HG03103 (cell line): ENCODE measurements around the gene DENND6B.
"Not testable (repeated sequence)": the region's sequence is repeated elsewhere in the genome, so short reads cannot be mapped to it uniquely, and the experiment has no call there.

Source experiments
- ATAC-seq: cut with Tn5 transposase; IDR thresholded peaks from one replicate; pipeline ENCODE4 v1.9.1; 2021; ENCODE audit warnings: low read depth; ENCODE audit not compliant: unreplicated experiment

The DENND6B gene

DNA sequence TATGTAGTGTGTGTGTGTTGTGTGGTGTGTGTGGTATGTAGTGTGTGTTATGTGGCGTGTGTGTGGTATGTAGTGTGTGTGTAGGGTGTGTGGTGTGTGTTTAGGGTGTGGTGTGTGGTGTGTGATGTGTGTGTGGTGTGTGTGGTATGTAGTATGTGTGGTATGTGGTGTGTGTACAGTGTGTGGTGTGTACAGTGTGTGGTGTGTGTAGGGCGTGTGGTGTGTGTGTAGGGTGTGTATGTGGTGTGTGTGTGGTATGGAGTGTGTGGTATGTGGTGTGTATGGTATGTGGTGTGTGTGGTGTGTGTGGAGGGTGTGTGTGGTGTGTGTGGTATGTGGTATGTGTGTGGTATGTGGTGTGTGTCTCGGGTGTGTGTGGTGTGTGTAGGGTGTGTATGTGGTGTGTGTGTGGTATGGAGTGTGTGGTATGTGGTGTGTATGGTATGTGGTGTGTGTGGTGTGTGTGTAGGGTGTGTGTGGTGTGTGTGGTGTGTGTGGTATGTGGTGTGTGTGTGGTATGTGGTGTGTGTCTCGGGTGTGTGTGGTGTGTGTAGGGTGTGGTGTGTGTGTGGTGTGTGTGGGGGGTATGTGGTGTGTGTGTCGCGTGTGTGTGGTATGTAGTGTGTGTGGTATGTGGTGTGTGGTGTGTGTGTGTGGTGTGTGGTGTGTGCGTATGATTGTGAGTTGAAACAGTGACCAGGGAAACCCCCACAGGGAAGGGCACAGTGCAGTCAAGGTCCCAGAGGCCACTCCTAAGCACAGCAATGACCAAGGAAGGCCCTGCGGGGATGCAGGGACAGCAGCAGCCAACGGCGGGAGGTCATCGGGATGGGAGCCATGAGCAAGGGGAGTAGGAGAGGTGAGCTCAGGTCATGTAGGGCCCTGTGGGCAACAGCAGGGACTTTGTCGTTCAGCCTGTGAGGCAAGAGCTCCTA lies 13.4 kb upstream of the DENND6B start:
- no peak for ATAC-seq

DNA sequence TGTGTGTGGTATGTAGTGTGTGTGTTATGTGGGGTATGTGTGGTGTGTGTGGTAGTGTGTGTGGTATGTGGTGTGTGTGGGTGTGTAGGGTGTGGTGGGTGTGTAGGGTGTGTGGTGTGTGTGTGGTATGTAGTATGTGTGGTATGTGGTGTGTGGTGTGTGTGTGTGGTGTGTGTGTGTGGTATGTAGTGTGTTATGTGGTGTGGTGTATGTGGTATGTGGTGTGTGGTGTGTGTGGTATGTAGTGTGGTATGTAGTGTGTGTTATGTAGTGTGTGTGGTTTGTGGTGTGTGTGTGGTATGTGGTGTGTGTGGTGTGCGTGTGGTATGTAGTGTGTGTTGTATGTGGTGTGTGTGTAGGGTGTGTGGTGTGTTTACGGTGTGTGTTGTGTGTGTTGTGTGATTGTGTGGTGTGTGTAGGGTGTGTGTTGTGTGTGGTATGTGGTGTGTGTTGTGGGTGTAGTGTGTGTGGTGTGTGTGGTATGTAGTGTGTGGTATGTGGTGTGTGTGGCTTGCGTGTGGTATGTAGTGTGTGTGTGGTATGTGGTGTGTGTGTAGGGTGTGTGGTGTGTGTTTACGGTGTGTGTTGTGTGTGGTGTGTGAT lies 12.1 kb upstream of the DENND6B start:
- no peak for ATAC-seq

DNA sequence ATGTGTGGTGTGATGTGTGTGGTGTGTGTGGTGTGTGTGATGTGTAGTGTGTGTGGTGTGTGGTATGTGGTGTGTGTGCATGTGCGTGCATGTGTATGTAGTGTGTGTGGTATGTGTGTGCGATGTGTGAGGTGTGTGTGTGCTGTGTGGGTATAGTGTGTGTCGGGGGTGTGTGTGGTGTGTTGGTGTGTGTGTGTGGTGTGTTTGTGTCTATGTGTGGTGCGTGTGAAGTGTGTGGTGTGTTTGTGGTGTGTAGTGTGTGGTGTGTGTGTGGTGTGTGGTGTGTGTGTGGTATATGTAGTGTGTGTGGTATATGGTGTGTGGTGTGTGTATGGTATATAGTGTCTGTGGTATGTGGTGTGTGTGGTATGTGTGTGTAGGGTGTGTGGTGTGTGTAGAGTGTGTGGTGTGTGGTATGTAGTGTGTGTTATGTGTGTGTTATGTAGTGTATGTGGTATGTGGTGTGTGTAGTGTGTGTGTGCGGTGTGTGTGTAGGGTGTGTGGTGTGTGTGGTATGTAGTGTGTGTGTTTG lies 11.3 kb upstream of the DENND6B start:
- ATAC-seq, result no peak

DNA sequence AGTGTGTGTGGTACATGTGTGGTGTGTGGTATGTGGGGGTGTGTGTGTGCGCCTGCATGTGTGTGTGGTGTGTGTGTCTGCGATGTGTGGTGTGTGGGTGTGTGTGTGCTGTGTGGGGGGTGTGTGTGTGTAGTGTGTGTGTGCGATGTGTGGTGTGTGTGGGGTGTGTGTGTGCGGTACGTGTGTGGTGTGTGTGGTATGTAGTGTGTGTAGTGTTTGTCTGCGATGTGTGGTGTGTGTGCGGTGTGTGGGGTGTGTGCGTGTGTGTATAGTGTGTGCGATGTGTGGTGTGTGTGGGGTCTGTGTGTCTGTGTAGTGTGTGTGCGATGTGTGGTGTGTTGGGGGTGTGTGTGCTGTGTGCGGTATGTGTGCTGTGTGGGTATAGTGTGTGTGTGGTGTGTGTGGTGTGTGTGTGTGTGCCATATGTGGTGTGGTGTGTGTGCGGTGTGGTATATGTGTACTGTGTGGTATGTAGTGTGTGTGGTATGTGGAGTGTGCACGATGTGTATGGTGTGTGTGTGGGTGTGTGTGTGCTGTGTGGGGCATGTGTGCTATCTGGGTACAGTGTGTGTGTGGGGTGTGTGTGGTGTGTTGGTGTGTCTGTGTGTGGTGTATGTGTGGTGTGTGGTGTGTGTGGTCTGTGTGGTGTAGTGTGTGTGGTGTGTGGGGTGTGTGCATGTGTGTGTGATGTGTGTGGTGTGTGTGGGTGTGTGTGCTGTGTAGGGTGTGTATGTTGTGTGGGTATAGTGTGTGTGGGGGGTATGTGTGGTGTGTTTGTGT lies 10.6 kb upstream of the DENND6B start:
- no peak for ATAC-seq

DNA sequence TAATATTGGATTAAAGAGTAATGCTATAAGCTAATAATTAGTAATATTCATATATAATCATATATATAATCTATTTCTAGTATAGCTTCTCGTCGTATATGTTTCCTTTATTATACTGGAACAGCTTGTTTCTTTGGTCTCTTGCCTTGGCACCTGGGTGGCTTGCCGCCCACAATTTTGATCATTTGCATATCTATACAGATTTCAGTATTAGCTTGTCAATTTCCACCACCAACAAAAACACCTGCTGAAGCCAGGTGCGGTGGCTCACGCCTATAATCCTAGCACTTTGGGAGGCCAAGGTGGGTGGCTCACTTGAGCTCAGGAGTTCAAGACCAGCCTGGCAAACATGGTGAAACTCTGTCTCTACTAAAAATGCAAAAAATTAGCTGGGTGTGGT lies 7.6 kb upstream of the DENND6B start:
- ATAC-seq, result not testable (repeated sequence)

DNA sequence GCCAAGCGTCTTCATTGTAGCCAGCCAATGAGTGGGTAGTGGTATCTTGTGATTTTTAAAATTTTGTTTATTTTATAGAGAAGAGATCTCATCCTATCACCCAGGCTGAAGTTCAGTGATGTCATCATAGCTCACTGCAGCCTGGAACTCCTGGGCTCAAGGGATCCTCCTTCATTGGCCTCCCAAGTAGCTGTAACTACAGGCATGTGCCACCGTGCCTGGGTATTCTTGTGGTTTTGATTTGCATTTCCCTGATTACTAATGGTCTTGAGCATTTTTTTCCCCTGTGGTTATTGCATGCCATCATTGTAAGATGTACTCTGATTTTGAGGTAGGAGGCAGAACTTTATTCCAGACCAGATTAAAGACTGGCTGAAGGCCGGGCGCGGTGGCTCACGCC lies 2.4 kb upstream of the DENND6B start:
- no peak for ATAC-seq

DNA sequence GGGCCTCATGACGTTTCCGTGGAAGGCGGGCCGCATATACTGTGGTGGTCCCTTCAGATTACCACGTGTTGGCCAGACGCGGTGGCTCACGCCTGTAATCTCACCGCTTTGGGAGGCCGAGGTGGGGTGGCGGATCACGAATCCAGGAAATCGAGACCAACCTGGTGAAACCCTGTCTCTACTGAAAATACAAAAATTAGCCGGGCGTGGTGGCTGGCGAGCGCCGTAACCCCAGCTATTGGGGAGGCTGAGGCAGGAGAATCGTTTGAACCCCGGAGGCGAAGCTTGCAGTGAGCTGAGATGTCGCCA lies 853 bp upstream of the DENND6B start:
- no peak for ATAC-seq

DNA sequence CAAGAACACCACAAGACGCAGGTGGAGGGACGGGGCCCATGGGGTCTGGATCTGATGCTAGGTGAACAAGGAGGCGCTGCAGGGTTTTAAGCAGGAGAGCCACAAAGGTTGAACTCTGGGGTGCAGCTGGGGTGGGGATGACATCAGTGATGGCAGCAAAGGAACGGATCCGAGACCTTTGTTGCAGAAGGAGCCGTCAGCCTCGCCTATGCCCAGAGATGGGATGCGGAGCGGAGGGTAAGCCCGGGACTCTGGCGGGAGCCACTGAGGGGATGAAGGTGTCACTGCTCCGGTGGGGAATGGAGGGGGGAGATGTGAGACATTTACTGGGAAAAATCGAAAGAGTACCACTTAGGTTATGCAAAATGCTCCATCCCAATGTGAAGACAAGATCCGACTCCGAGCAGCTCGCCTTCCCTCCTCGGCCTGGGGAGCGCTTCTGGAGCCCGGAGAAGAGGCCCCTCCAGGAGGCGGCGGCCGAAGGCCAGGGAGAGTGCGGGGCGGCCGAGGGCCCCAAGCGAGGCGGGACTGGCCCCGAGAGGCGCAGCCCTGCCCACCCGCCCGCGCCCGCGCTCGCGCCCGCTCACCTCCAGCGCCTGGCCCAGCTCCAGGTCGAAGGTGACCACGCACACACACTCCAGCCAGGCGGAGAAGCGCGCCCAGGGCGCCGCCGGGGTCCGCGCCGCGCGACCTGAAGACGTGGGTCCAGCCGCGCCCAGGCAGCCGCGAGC lies 422 bp downstream of the DENND6B start:
- peak; percentile 20 for ATAC-seq

DNA sequence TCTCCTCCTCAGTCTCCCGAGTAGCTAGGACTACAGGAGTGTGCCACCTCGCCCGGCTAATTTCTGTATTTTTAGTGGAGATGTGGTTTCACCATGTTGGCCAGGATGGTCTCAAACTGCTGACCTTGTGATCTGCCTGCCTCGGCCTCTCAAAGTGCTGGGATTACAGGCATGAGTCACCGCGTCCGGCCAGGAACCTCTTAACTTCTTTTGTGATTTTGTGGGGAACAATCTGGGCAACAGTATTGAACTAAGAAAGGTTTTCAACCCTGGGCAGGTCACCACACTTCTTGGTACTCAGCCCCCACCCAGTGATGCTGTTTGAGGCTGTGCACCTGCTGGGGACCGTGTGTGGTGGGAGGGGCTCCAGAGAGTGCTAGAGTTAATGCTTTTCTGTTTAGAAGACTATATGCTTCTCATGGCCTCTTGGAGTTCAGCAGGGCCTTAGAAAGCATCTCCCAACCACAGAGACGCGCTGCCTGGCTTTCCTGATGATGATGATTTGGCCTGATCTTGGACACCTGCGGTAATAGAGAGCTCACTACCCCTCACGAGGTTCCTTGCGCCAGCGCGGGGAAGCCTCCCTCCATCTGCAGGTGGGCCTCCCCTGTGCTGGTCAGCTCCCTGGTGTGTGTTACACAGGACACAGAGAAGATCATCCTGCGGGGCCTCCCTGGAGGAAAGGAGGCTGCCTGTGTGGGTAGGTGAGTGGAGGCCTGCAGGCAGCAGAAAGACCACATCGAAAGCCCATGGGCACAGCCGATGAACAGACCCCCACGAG lies 1.2 kb downstream of the DENND6B start:
- ATAC-seq, result no peak

DNA sequence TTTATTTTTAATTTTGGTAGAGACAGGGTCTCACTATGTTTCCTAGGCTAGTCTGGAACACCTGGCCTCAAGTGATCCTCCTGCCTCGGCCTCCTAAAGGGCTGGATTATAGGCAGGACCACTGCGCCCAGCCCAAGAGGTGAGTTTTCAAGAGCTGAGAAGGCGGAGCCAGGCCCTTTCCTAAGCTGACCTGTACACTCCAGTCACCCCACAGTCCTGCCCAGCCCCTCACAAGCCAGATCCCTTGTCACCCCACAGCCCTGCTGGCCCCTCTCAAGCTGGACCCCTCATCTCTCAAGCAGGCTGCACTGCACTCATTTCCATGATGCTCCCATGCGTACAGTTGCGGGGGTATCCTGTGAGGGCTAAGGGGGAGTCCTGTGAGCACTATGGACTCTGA lies 2.9 kb downstream of the DENND6B start:
- no peak for ATAC-seq

DNA sequence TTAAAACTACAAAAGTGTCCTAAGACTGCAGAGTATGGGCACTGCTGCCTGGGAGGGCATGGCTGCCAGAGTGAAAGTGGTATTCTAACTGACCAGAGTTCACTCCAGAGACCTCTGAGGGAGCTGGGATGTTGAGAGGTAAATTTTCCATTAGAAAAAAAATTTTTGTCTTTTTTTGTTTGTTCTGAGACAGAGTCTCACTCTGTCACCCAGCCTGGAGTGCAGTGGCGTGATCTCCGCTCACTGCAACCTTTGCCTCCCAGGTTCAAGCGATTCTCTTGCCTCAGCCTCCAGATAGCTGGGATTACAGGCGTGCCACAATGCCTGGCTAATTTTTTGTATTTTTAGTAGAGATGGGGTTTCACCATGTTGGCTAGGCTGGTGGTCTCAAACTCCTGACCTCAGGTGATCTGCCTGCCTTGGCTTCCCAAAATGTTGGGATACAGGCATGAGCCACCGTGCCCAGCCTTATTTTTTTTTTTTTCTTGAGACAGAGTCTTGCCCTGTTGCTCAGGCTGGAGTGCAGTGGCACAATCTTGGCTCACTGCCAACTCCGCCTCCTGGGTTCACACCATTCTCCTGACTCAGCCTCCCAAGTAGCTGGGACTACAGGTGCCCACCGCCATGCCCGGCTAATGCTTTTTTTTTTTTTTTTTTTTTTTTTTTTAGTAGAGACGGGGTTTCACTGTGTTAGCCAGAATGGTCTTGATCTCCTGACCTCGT lies 4.3 kb downstream of the DENND6B start:
- not testable (repeated sequence) for ATAC-seq

DNA sequence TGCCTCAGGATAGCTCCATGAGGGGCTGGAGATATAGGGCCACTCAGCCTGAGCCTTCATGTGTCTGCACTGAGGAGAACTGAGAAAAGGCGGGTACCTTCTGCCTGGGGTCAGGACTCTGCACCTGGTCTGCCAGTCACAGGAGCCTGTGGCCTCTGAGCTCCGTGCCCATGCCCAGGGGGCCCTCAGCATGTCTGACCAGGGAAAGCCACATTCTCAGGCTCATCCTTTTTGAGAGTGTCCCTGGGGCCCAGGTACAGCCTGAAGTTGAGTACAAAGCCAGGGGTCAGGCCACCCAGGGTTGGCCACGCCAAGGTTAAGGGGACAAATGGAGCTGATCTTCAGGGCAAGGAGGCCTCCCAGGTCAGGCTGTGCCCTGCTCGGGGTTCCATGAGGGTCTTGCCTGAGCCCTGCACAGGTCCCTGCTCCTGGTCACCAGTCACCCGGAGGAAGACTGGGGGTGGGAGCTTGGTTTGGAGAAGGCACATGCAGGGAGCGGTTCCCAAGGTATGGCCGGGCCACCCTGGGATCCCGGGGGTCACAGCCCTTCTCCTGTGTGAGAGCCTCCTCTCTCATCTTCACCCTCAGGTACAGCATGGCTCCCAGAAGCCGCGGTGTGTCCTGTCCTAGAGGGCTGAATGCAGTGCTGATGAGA lies 6.0 kb downstream of the DENND6B start:
- no peak for ATAC-seq

DNA sequence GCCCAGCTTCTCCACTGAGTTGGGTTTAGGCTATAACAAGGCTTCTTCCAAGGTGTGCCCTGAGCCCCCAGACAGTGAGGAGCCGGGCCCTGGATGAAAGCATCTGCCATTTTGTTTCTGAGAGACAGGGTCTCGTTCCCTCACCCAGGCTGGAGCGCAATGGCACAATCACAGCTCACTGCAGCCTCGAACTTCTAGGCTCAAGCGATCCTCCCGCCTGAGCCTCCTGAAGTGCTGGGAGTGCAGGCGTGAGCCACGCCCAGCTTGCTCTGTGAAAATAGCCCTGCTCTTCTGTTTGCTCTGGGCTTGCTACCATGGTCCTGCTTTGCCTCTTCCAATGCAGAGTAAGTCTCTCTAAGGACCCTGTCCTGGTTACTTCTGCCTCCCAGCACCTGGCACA lies 6.7 kb downstream of the DENND6B start:
- no peak for ATAC-seq

DNA sequence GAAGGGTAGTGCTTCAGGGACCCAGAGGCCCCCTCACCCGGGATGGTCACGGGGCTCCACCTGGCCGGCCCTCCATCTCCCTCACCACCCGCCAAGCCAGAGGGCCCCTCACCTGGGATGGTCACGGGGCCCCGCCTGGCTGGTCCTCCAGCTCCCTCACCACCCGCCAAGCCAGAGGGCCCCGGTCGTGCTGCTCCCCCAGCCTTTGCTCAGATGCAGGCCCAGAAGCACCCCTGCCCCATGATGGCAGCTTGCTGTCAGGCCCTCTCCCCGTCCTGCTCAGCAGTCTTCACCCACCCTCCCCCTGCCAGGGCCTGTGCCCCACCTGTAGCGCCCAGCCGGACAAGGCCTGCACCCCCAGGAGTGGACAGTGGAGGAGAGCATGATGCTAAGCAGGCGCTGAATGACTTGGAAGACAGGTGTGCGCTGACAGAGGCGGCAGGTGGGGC lies 7.3 kb downstream of the DENND6B start:
- ATAC-seq, result no peak

DNA sequence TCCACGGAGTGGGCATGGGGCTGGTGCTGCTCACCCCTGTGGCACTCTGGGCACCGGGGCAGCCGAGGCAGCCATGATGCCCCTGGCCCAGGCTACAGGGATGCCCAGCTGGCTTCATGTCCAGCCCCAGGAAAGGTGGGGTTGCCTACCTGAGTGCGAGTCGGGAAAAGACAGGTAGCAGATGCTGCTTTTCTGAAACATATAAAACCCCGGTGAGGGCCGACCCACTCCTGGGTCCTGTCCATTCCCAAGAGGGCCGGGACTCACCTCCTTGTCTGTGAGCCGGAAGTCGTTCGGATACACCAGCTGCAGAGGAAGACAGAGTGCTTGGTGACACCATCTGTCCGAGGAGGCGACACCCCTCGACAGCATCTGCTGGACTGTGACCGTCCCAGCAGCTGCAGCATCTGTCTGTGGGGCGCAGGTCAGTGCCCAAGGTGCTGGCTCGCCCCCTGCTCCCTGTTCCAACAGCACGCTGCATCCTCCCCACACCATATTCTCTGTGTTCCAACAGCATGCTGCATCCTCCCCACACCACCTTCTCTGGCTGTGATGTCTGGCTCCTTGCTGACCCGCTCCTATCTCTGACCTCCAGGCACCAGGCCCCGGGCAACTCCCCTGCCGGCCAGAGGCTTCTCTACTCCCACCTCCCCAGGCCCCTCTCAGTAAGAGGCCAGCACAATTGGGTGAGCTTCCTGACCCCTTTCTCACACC lies 8.0 kb downstream of the DENND6B start:
- no peak for ATAC-seq

DNA sequence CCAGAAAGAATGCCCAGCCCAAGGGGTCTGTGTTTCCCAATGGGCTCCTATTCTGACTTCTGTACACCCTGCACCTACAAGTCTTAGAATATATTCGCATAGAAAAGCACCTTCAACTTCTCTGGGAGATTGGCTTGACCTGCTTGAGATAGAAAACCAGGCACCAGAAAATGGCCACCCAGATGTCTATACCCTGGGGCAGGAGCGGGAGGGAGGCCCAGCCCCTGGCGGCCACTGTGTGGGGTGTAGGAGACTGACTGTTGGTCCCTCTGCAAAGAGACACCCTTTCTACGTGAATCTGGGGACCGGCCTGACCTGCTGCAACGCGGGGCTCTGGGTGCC lies 8.5 kb downstream of the DENND6B start:
- ATAC-seq, result no peak

DNA sequence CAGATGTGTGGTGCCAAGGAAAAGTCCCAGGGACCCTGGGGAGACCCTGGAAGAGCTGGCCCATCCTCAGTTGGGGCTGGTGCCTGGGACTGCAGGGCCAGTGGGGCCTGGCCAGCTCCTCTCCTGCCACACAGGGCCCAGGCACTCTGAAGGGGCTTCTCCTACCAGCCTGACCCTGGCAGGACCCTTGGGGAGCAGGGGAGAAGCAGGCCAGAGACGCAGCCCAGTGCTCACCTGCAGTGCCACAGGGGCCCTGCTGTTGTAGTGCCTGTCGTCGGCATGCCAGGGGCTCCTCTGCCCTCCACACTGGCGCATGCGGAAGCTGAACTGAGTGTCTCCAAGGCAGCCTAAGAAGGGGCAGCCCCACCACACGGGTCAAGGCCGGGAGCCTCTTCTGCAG lies 9.1 kb downstream of the DENND6B start:
- ATAC-seq, result no peak

DNA sequence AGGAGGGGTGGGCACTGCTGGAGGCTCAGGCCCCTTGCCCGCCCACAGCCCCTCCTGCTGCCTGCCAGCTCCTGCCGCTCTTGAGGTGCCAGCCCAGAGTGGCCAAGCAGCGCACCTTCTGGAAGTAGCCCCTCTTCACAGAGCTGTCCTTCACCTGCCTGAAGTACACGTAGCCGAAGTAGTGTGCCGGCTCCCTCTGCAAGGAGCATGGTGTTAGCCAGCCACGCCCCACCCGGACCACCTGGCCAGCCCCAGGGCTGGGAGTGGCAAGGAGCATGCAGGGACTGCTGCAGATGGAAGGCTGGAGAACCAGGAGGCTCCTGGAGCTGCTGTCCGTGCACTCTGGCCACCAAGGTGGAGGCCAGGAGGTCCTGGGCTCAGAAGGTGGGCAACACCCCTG lies 9.6 kb downstream of the DENND6B start:
- ATAC-seq, result no peak
